Measurements from ENCODE around the gene NPVF.

Gene NPVF

GRCh38 chr7:25228386-25228785, at the start of gene NPVF:
TSS of gene NPVF (minus strand) at chr7:25228486. CDS start at chr7:25228439, 47 bp downstream.
- in situ Hi-C loops (cut with MboI; ENCODE audit: low sequenced_read_pairs): no loop called here

- in situ Hi-C loops (cut with MboI; ENCODE audit: low sequenced_read_pairs): loop anchor here (25.0 kb wide), 2 partner anchors 290 to 565 kb away; no protein-coding TSS in a partner anchor
Measured at GRCh38 chr7:25272265-25272664, 44.0 kb upstream of the NPVF start.

GRCh38 chr7:25263337-25263736, 35.1 kb upstream of the NPVF start:
- in situ Hi-C loops (cut with MboI; ENCODE audit: low sequenced_read_pairs): loop anchor here (25.0 kb wide), 2 partner anchors 299 to 574 kb away; no protein-coding TSS in a partner anchor

GRCh38 chr7:25262586-25262985, 34.3 kb upstream of the NPVF start:
- in situ Hi-C loops (cut with MboI; ENCODE audit: low sequenced_read_pairs): loop anchor here (25.0 kb wide), 2 partner anchors 300 to 575 kb away; no protein-coding TSS in a partner anchor

GRCh38 chr7:25261545-25262140, 33.4 kb upstream of the NPVF start:
- in situ Hi-C loops (cut with MboI; ENCODE audit: low sequenced_read_pairs): loop anchor here (25.0 kb wide), 2 partner anchors 301 to 576 kb away; no protein-coding TSS in a partner anchor

- in situ Hi-C loops (cut with MboI; ENCODE audit: low sequenced_read_pairs): loop anchor here (25.0 kb wide), 2 partner anchors 301 to 576 kb away; no protein-coding TSS in a partner anchor
Measured at GRCh38 chr7:25260862-25261494, 32.7 kb upstream of the NPVF start.

- in situ Hi-C loops (cut with MboI; ENCODE audit: low sequenced_read_pairs): loop anchor here (25.0 kb wide), 2 partner anchors 303 to 578 kb away; no protein-coding TSS in a partner anchor
Measured at GRCh38 chr7:25259487-25260243, 31.4 kb upstream of the NPVF start.

GRCh38 chr7:25256333-25256819, 28.1 kb upstream of the NPVF start:
- in situ Hi-C loops (cut with MboI; ENCODE audit: low sequenced_read_pairs): loop anchor here (25.0 kb wide), 2 partner anchors 306 to 581 kb away; no protein-coding TSS in a partner anchor

- in situ Hi-C loops (cut with MboI; ENCODE audit: low sequenced_read_pairs): loop anchor here (25.0 kb wide), 2 partner anchors 307 to 582 kb away; no protein-coding TSS in a partner anchor
Measured at GRCh38 chr7:25255611-25256332, 27.5 kb upstream of the NPVF start.

- in situ Hi-C loops (cut with MboI; ENCODE audit: low sequenced_read_pairs): loop anchor here (25.0 kb wide), 2 partner anchors 308 to 583 kb away; no protein-coding TSS in a partner anchor
Measured at GRCh38 chr7:25254604-25255003, 26.3 kb upstream of the NPVF start.

GRCh38 chr7:25253714-25254113, 25.4 kb upstream of the NPVF start:
- in situ Hi-C loops (cut with MboI; ENCODE audit: low sequenced_read_pairs): loop anchor here (25.0 kb wide), 2 partner anchors 309 to 584 kb away; no protein-coding TSS in a partner anchor

- in situ Hi-C loops (cut with MboI; ENCODE audit: low sequenced_read_pairs): loop anchor here (25.0 kb wide), 2 partner anchors 312 to 587 kb away; no protein-coding TSS in a partner anchor
Measured at GRCh38 chr7:25250386-25250785, 22.1 kb upstream of the NPVF start.

- in situ Hi-C loops (cut with MboI; ENCODE audit: low sequenced_read_pairs): loop anchor here (25.0 kb wide), 2 partner anchors 313 to 588 kb away; no protein-coding TSS in a partner anchor
Measured at GRCh38 chr7:25249772-25250171, 21.5 kb upstream of the NPVF start.

- in situ Hi-C loops (cut with MboI; ENCODE audit: low sequenced_read_pairs): no loop called here
Measured at GRCh38 chr7:25246306-25246705, 18.0 kb upstream of the NPVF start.

- in situ Hi-C loops (cut with MboI; ENCODE audit: low sequenced_read_pairs): no loop called here
Measured at GRCh38 chr7:25244254-25245033, 16.2 kb upstream of the NPVF start.

GRCh38 chr7:25242678-25243077, 14.4 kb upstream of the NPVF start:
- in situ Hi-C loops (cut with MboI; ENCODE audit: low sequenced_read_pairs): no loop called here

- in situ Hi-C loops (cut with MboI; ENCODE audit: low sequenced_read_pairs): no loop called here
Measured at GRCh38 chr7:25240896-25241295, 12.6 kb upstream of the NPVF start.

- in situ Hi-C loops (cut with MboI; ENCODE audit: low sequenced_read_pairs): no loop called here
Measured at GRCh38 chr7:25240340-25240739, 12.1 kb upstream of the NPVF start.

GRCh38 chr7:25239888-25240287, 11.6 kb upstream of the NPVF start:
- in situ Hi-C loops (cut with MboI; ENCODE audit: low sequenced_read_pairs): no loop called here
